ENCODE results near the gene ADARB1.

ADARB1 gene

GRCh38 chr21:45041984-45042663 lies 32.3 kb upstream of the ADARB1 start:
- Histone ChIP-seq H3K9me3 (ENCODE audit: control insufficient read depth, low read length) (peaks cover 23% of the 10 kb centered on the region), H2BK12ac (ENCODE audit: low read length in 2 of 2) (peak overlapping the region in 1 of 2 experiments; percentile 22), H3K14ac (ENCODE audit: low read length in 2 of 2) (peak overlapping the region in 1 of 2 experiments; percentile 91), H4K8ac (ENCODE audit: low read length) (no peak overlapping the region), H2BK15ac (ENCODE audit: low read depth, poor library complexity, severe bottlenecking) (no peak overlapping the region), H3K36me3 (ENCODE audit: control insufficient read depth in 1 of 2, insufficient read depth in 2 of 2, low read depth in 1 of 2, low read length in 2 of 2) (no peaks in the 10 kb centered on the region), H2BK120ac (ENCODE audit: low read depth, low read length) (no peak overlapping the region), H2BK5ac (ENCODE audit: low read depth, low read length, poor library complexity, severe bottlenecking) (no peak overlapping the region), H3K27me3 (ENCODE audit: control insufficient read depth in 1 of 2, insufficient read depth in 1 of 2, low read length in 2 of 2) (peaks cover 0 to 29% of the 10 kb centered on the region in 2 experiments), H3K18ac (ENCODE audit: low read depth in 1 of 2, low read length in 2 of 2) (peak overlapping the region in 1 of 2 experiments; percentile 86), H3K27ac (ENCODE audit: low read length, poor library complexity, severe bottlenecking) (no peak overlapping the region), H3K9ac (ENCODE audit: low read length) (peak overlapping the region; percentile 67), H2AK5ac (ENCODE audit: low read length, severe bottlenecking) (no peak overlapping the region), H3K4me3 (ENCODE audit: insufficient read depth in 1 of 2, low read depth in 1 of 2, low read length in 2 of 2) (peak overlapping the region in 1 of 2 experiments; percentile 67), H3K4ac (ENCODE audit: low read depth in 1 of 2, low read length in 2 of 2) (no peak overlapping the region), H2AFZ (ENCODE audit: low read depth, low read length) (no peak overlapping the region), H3K23ac (ENCODE audit: low read length in 2 of 2) (no peak overlapping the region), H4K91ac (ENCODE audit: low read length) (peak overlapping the region; percentile 82), H3K4me2 (ENCODE audit: low read length, poor library complexity, severe bottlenecking) (no peak overlapping the region), H3K79me1 (replicated peaks; ENCODE audit: low read length, poor library complexity, severe bottlenecking) (no peaks in the 10 kb centered on the region), H3K4me1 (ENCODE audit: control insufficient read depth, insufficient read depth, low read depth, low read length) (peaks cover 8% of the 10 kb centered on the region)
- 85% methylated on average over 7 of the region's 7 CpGs for WGBS
- DNase-seq, result no peak

- no peak overlapping the region for H2BK5ac ChIP-seq (ENCODE audit: low read depth, low read length, poor library complexity, severe bottlenecking)
- no peak for DNase-seq
- peak overlapping the region; percentile 82 for H4K91ac ChIP-seq (ENCODE audit: low read length)
- no peak overlapping the region for H3K23ac ChIP-seq (ENCODE audit: low read length in 2 of 2)
- H3K4me3 ChIP-seq (ENCODE audit: insufficient read depth in 1 of 2, low read depth in 1 of 2, low read length in 2 of 2), result no peak overlapping the region
- no peak overlapping the region for H2AK5ac ChIP-seq (ENCODE audit: low read length, severe bottlenecking)
- H3K79me1 ChIP-seq (replicated peaks; ENCODE audit: low read length, poor library complexity, severe bottlenecking), result no peaks in the 10 kb centered on the region
- no peak overlapping the region for H4K8ac ChIP-seq (ENCODE audit: low read length)
- peak overlapping the region; percentile 57 for H2BK15ac ChIP-seq (ENCODE audit: low read depth, poor library complexity, severe bottlenecking)
- no peaks in the 10 kb centered on the region for H3K36me3 ChIP-seq (ENCODE audit: control insufficient read depth in 1 of 2, insufficient read depth in 2 of 2, low read depth in 1 of 2, low read length in 2 of 2)
- H3K18ac ChIP-seq (ENCODE audit: low read depth in 1 of 2, low read length in 2 of 2), result peak overlapping the region in 1 of 2 experiments; percentile 14
- no peak overlapping the region for H2AFZ ChIP-seq (ENCODE audit: low read depth, low read length)
- no peak overlapping the region for H3K4ac ChIP-seq (ENCODE audit: low read depth in 1 of 2, low read length in 2 of 2)
- peak overlapping the region in 1 of 2 experiments; percentile 89 for H3K14ac ChIP-seq (ENCODE audit: low read length in 2 of 2)
- H3K4me1 ChIP-seq (ENCODE audit: control insufficient read depth, insufficient read depth, low read depth, low read length), result peaks cover 8% of the 10 kb centered on the region
- no peak overlapping the region for H2BK120ac ChIP-seq (ENCODE audit: low read depth, low read length)
- H3K27ac ChIP-seq (ENCODE audit: low read length, poor library complexity, severe bottlenecking), result no peak overlapping the region
- no peak overlapping the region for H3K9ac ChIP-seq (ENCODE audit: low read length)
- H3K9me3 ChIP-seq (ENCODE audit: control insufficient read depth, low read length), result peaks cover 25% of the 10 kb centered on the region
- H3K27me3 ChIP-seq (ENCODE audit: control insufficient read depth in 1 of 2, insufficient read depth in 1 of 2, low read length in 2 of 2), result peaks cover 0 to 29% of the 10 kb centered on the region in 2 experiments
- WGBS, result 90% methylated on average over 14 of the region's 15 CpGs
- H3K4me2 ChIP-seq (ENCODE audit: low read length, poor library complexity, severe bottlenecking), result no peak overlapping the region
- H2BK12ac ChIP-seq (ENCODE audit: low read length in 2 of 2), result peak overlapping the region in 1 of 2 experiments; percentile 22
Observed at GRCh38 chr21:45042664-45043161, 31.7 kb upstream of the ADARB1 start.

GRCh38 chr21:45043541-45044020 lies 30.8 kb upstream of the ADARB1 start:
- Histone ChIP-seq H2AK5ac (ENCODE audit: low read length, severe bottlenecking) (no peak overlapping the region), H3K27ac (ENCODE audit: low read length, poor library complexity, severe bottlenecking) (no peak overlapping the region), H3K4me3 (ENCODE audit: insufficient read depth in 1 of 2, low read depth in 1 of 2, low read length in 2 of 2) (no peak overlapping the region), H3K4me1 (ENCODE audit: control insufficient read depth, insufficient read depth, low read depth, low read length) (peaks cover 8% of the 10 kb centered on the region), H2BK12ac (ENCODE audit: low read length in 2 of 2) (no peak overlapping the region), H2BK15ac (ENCODE audit: low read depth, poor library complexity, severe bottlenecking) (no peak overlapping the region), H3K36me3 (ENCODE audit: control insufficient read depth in 1 of 2, insufficient read depth in 2 of 2, low read depth in 1 of 2, low read length in 2 of 2) (no peaks in the 10 kb centered on the region), H3K4ac (ENCODE audit: low read depth in 1 of 2, low read length in 2 of 2) (no peak overlapping the region), H3K4me2 (ENCODE audit: low read length, poor library complexity, severe bottlenecking) (no peak overlapping the region), H2BK120ac (ENCODE audit: low read depth, low read length) (no peak overlapping the region), H4K91ac (ENCODE audit: low read length) (no peak overlapping the region), H3K9ac (ENCODE audit: low read length) (no peak overlapping the region), H2BK5ac (ENCODE audit: low read depth, low read length, poor library complexity, severe bottlenecking) (no peak overlapping the region), H3K27me3 (ENCODE audit: control insufficient read depth in 1 of 2, insufficient read depth in 1 of 2, low read length in 2 of 2) (peaks cover 0 to 32% of the 10 kb centered on the region in 2 experiments), H4K8ac (ENCODE audit: low read length) (no peak overlapping the region), H3K18ac (ENCODE audit: low read depth in 1 of 2, low read length in 2 of 2) (no peak overlapping the region), H2AFZ (ENCODE audit: low read depth, low read length) (no peak overlapping the region), H3K9me3 (ENCODE audit: control insufficient read depth, low read length) (peaks cover 25% of the 10 kb centered on the region), H3K79me1 (replicated peaks; ENCODE audit: low read length, poor library complexity, severe bottlenecking) (no peaks in the 10 kb centered on the region), H3K23ac (ENCODE audit: low read length in 2 of 2) (no peak overlapping the region), H3K14ac (ENCODE audit: low read length in 2 of 2) (no peak overlapping the region)
- DNase-seq, result no peak
- WGBS, result 93% methylated on average over 22 of the region's 22 CpGs

GRCh38 chr21:45045481-45045880 lies 28.9 kb upstream of the ADARB1 start:
- Histone ChIP-seq H3K4ac (ENCODE audit: low read depth in 1 of 2, low read length in 2 of 2) (no peak overlapping the region), H3K23ac (ENCODE audit: low read length in 2 of 2) (no peak overlapping the region), H2BK120ac (ENCODE audit: low read depth, low read length) (no peak overlapping the region), H3K27me3 (ENCODE audit: control insufficient read depth in 1 of 2, insufficient read depth in 1 of 2, low read length in 2 of 2) (peaks cover 0 to 47% of the 10 kb centered on the region in 2 experiments), H2AFZ (ENCODE audit: low read depth, low read length) (no peak overlapping the region), H3K4me2 (ENCODE audit: low read length, poor library complexity, severe bottlenecking) (no peak overlapping the region), H2BK15ac (ENCODE audit: low read depth, poor library complexity, severe bottlenecking) (no peak overlapping the region), H2BK12ac (ENCODE audit: low read length in 2 of 2) (no peak overlapping the region), H3K4me1 (ENCODE audit: control insufficient read depth, insufficient read depth, low read depth, low read length) (peaks cover 14% of the 10 kb centered on the region), H3K27ac (ENCODE audit: low read length, poor library complexity, severe bottlenecking) (no peak overlapping the region), H2AK5ac (ENCODE audit: low read length, severe bottlenecking) (no peak overlapping the region), H2BK5ac (ENCODE audit: low read depth, low read length, poor library complexity, severe bottlenecking) (no peak overlapping the region), H3K79me1 (replicated peaks; ENCODE audit: low read length, poor library complexity, severe bottlenecking) (no peaks in the 10 kb centered on the region), H4K8ac (ENCODE audit: low read length) (no peak overlapping the region), H4K91ac (ENCODE audit: low read length) (no peak overlapping the region), H3K18ac (ENCODE audit: low read depth in 1 of 2, low read length in 2 of 2) (no peak overlapping the region), H3K14ac (ENCODE audit: low read length in 2 of 2) (no peak overlapping the region), H3K36me3 (ENCODE audit: control insufficient read depth in 1 of 2, insufficient read depth in 2 of 2, low read depth in 1 of 2, low read length in 2 of 2) (no peaks in the 10 kb centered on the region), H3K9ac (ENCODE audit: low read length) (no peak overlapping the region), H3K4me3 (ENCODE audit: insufficient read depth in 1 of 2, low read depth in 1 of 2, low read length in 2 of 2) (no peak overlapping the region), H3K9me3 (ENCODE audit: control insufficient read depth, low read length) (peaks cover 25% of the 10 kb centered on the region)
- no peak for DNase-seq
- 82% methylated on average over 5 of the region's 5 CpGs for WGBS
